AG04449 (cell line): ENCODE results near the gene RND1.
"Not testable (repeated sequence)": the region's sequence is repeated elsewhere in the genome, so short reads cannot be mapped to it uniquely, and the experiment has no call there.

Experiments used
- CTCF ChIA-PET: fragments of 350-600 bp; formaldehyde crosslinking; extraction: SDS; loops from one replicate; lab custom pipeline; 2021; ENCODE audit warnings: antibody characterized with exemption; lab: Yijun Ruan, JAX
- POLR2A ChIA-PET: fragments of 400-600, 350-600 bp; formaldehyde crosslinking; extraction: SDS; loops from one replicate; lab custom pipeline; 2020; ENCODE audit warnings: antibody characterized with exemption, inconsistent platforms; lab: Yijun Ruan, JAX
- DNase-seq: peaks from one replicate; pipeline ENCODE4 v3.0.0-alpha.2; 2010; ENCODE audit warnings: low read depth, low spot score
- H3K4me3 ChIP-seq: 2 replicates; pipeline ENCODE4 v1.5.1; 2011; ENCODE audit warnings: low read depth, mild to moderate bottlenecking, control low read depth, low read length
- TF ChIP-seq, protein P1 (sequence below): IDR thresholded peaks from one replicate; pipeline ENCODE4 v1.5.1; 2011; ENCODE audit warnings: mild to moderate bottlenecking, moderate library complexity, low read length, control low read depth, inconsistent platforms; ENCODE audit not compliant: insufficient read depth; ENCODE audit errors: missing control alignments

The RND1 gene

DNA sequence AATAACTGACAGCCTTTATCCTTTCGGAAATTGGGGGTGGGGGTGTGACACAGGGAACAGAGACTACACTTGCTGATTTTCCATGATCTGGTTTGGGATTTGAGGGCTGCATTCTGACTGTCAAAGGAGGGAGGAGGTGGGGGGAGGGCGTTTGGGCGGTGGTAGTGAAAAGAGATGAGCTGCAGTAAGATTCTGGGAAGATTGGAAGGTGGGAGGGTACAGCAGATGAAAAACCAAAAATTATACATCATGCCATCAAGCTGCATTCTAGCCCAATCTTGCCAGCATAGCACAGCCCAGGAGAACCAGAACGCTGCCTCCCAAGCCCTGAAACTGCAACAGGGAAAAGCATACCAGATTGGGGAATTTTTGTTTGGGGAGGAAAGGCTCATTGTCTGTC is 2.4 kb downstream of the RND1 start:
- ChIA-PET CTCF (interaction anchor here (0.6 to 27.6 kb wide), 3 partner anchors 10 to 22 kb away, joined by 3 to 852 read pairs (median 24); partner anchors contain the start of gene DDX23), POLR2A (no interaction called here)
- TF ChIP-seq, protein P1, sequence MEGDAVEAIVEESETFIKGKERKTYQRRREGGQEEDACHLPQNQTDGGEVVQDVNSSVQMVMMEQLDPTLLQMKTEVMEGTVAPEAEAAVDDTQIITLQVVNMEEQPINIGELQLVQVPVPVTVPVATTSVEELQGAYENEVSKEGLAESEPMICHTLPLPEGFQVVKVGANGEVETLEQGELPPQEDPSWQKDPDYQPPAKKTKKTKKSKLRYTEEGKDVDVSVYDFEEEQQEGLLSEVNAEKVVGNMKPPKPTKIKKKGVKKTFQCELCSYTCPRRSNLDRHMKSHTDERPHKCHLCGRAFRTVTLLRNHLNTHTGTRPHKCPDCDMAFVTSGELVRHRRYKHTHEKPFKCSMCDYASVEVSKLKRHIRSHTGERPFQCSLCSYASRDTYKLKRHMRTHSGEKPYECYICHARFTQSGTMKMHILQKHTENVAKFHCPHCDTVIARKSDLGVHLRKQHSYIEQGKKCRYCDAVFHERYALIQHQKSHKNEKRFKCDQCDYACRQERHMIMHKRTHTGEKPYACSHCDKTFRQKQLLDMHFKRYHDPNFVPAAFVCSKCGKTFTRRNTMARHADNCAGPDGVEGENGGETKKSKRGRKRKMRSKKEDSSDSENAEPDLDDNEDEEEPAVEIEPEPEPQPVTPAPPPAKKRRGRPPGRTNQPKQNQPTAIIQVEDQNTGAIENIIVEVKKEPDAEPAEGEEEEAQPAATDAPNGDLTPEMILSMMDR, result no peak
- no peak for DNase-seq
- no peak overlapping the region for H3K4me3 ChIP-seq

- H3K4me3 ChIP-seq, result no peak overlapping the region
- DNase-seq, result no peak
- POLR2A ChIA-PET, result no interaction called here
- TF ChIP-seq, protein P1, result no peak
- CTCF ChIA-PET, result interaction anchor here (0.6 to 27.6 kb wide), 5 partner anchors 8 to 74 kb away, joined by 3 to 852 read pairs (median 3); partner anchors contain the start of gene DDX23
Observed at GRCh38 chr12:48862760-48863159, 2.9 kb downstream of the RND1 start.

DNA sequence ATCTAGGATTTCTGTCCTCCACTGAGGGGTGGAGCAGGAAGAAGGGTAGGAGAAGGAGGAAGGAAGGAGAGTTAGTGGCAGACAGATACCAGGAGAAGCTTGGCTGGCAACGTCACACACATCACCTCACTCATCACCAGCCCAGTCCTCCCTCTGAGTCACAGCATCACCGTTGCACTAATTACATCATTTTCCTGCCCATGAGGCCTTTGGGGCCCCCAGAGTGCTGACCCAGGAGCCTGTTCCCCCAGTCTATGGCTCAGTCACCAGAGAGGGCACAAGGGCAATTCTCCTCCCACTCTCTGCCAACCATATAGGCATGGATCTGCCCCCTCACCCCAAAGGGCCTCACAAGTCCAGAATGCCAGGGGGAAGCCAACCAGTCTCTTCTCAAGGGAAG is 4.6 kb downstream of the RND1 start:
- DNase-seq, result no peak
- TF ChIP-seq, protein P1, result no peak
- ChIA-PET CTCF (interaction anchor here (1.5 to 27.6 kb wide), 3 partner anchors 8 to 127 kb away, joined by 7 to 852 read pairs (median 10); no protein-coding TSS in a partner anchor), POLR2A (no interaction called here)
- no peak overlapping the region for H3K4me3 ChIP-seq

GRCh38 chr12:48860236-48860635 is 5.4 kb downstream of the RND1 start:
- CTCF ChIA-PET, result interaction anchor here (0.6 to 27.6 kb wide), 4 partner anchors 25 to 128 kb away, joined by 3 to 852 read pairs (median 130); no protein-coding TSS in a partner anchor
- H3K4me3 ChIP-seq, DNase-seq, POLR2A ChIA-PET: not testable (repeated sequence)

- H3K4me3 ChIP-seq, result no peak overlapping the region
- DNase-seq, result no peak
- TF ChIP-seq, protein P1, result no peak
- ChIA-PET CTCF (interaction anchor here (0.7 to 27.6 kb wide), 4 partner anchors 25 to 156 kb away, joined by 3 to 852 read pairs (median 130); no protein-coding TSS in a partner anchor), POLR2A (no interaction called here)
Observed at GRCh38 chr12:48859607-48860006, 6.1 kb downstream of the RND1 start.

DNA sequence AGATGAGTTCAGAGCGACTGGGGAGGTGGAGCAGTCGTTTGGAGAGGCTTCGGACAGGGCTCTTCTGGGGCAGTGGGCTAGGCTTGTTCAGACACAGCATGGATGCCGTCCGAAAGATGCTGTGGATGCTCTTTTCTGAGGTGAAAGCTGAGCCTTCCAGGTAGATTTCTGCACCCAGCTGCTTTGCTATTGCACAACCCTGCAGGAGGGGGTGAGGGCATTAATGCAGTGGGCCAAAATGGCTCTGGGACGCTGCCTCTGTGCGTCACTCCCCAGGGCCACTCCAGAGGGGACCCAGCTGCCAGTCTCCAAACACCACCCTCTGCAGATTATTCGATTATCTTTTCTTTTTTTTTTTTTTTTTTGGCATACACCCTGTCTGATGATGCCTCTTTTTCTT is 7.6 kb downstream of the RND1 start:
- no peak for DNase-seq
- TF ChIP-seq, protein P1, result no peak
- ChIA-PET CTCF (interaction anchor here (0.8 to 27.6 kb wide), 8 partner anchors 10 to 156 kb away, joined by 3 to 852 read pairs (median 4); a partner anchor contains a TSS), POLR2A (interaction anchor here (0.6 kb wide), 1 partner anchor 68 kb away, joined by 3 read pairs; no protein-coding TSS in a partner anchor)
- H3K4me3 ChIP-seq, result no peak overlapping the region
